NAMALWA (cell line): Measurements from ENCODE around the gene HCFC2.
A peak's percentile ranks its signal among the peaks of the same experiment; 100 is the strongest.
"Not testable (repeated sequence)": the region's sequence is repeated elsewhere in the genome, so short reads cannot be mapped to it uniquely, and the experiment has no call there.

Source experiments
- DNase-seq: peaks from one replicate; pipeline ENCODE4 v3.0.0-alpha.2; 2015; ENCODE audit warnings: low spot score

Gene HCFC2

DNA sequence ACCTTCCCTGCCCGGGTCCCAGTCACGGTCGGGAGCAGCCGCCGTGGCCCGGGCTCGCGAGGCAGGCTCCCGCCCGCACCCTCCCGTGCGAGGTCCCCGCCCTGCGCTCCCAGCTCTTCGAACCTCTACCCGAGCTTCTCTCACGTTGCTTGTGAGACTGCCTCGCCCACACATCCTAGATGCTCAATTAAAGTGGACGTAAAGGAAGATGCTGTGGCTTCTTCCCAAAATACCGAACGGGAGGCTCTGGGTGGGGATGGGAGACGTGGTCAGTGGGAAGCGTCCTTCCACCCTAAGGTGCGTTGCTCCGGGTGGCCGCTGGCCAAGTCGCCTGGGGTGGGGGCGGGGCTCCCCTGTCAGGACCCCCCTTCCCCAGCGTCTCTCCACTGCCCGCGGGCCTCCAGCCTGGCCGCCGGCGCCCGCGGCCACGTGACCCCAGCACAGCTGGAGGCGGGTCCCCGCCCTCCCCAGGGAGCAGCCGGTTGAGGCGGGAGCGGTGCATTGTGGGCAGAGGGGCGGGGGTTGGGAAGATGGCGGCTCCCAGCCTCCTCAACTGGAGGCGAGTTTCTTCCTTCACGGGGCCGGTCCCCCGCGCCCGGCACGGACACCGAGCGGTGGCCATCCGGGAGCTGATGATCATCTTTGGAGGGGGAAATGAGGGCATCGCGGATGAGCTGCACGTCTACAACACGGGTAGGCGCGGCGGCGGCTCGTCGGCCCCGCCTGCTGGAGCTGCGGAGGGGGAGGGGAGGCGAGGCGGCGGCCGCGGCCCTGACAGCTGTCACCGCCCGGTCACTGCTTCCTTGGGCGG lies at the start of gene HCFC2:
TSS of gene HCFC2 (plus strand) at position 501 of the 811 bp plus-strand sequence. CDS start at position 531, 30 bp downstream.
- peak; percentile 90 for DNase-seq

DNA sequence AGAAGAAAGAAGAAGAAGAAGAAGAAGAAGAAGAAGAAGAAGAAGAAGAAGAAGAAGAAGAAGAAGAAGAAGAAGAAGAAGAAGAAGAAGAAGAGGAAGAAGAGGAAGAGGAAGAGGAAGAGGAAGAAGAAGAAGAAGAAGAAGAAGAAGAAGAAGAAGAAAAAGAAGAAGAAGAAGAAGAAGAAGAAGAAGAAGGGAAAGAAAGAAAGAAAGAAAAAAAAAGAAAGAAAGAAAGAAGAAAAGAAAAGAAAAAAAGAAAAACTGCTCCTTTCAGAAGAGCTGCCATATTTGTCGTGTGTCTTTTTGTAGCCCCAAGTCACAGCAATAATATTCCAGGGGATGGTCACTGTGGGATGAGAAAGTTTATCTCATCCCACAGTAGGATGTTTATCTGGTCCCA lies 42.5 kb upstream of the HCFC2 start:
- DNase-seq, result not testable (repeated sequence)

DNA sequence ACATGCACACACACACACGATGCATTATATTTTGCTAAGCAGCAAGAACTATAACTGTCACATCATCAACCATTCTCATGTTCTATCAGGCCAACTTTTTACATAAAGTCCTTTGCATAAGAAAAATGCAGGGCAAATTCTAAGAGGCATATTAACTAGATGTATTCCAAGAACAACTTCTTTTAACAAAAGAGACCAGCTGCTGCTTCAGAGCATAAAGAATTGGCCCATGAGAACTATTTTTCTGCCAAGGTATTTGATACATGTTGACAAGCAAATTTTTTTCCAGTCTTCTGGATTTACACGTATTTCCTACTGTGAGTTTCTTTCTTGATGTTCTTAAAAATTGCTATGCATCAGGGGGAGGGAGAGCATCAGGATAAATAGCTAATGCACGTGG lies 41.5 kb upstream of the HCFC2 start:
- no peak for DNase-seq

DNA sequence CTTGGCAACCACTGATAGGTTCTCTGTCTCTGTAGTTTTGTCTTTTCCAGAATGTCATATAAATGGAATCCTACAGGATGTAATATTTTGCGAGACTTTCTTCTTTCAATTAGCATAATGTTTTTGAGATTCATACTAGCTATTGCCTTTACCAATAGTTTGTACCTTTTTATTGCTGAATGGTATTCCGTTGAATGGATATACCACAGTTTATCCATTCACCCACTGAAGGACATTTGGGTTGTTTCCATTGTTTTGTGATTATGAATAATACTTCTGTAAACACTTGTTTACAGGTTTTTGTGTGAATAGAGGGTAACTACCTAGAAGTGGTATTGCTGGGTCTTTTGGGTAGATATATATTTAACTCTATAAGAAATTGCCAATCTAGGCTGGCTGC lies 40.6 kb upstream of the HCFC2 start:
- DNase-seq, result no peak

DNA sequence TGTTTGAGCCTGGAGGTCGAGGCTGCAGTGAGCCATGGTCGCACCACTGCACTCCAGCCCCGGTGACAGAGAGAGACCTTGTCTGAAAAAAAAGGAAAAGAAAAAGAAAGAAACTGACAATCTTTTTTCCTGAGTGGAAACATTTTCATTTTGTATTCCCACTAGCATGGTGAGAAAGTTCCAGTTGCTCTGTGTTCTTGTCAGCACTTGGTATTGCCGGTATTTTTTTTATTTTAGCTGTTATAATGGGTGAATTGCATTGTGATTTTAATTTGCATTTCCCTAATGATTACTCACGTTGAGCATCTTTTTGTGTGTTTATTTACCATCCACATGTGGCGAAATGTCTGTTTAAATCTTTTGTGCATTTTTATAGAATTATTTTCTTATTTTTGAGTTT lies 40.0 kb upstream of the HCFC2 start:
- DNase-seq, result no peak

DNA sequence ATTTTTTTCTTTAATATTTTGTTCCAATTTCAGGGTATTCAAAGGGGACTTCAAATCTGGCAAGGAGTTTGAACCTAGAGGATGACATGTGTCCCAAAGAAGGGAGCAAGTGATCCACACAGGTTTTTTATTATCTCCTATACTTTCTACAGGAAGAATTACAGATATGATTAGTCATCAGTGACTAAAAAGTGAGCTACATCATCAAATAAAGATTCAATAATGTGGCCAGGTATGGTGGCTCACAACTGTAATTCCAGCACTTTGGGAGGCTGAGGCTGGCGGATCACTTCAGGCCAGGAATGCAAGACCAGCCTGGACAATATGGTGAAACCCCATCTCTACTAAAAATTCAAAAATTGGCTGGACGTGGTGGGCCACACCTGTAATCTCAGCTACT lies 38.6 kb upstream of the HCFC2 start:
- DNase-seq, result no peak

DNA sequence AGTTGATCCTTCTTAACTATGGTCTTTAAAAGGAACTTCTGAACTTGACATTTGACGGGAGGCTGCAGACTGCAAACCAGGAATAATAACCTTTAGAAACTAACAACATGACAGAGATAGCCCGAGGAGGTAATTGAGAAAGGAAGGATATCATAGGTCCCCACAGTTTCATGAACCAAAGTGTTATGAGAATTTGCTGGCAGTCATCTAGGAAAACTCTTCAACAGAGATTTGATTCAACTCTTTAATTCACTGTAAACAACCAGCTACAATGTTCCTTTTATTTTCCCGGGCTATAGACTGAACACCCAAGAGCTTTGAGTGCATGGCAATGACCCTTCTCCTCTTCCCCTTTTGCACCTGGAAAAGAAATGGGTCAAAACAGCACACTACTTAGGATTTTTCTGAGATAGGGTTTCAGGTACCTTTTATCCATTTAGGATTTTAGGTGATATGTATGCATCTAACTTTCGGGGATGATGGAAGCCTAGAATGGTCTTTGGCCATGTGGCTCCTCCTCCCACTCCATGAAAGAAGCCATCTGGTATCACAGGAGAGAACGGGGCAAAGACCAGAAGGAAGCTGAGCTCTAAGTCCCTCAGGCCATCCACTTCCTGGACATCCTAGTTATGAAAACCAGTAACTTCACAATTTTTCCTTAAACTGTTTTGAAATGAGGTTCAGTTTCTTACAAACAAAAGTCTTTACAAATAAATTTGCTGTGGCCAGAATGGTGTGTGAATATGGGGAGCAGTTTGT lies 37.3 kb upstream of the HCFC2 start:
- DNase-seq, result no peak

DNA sequence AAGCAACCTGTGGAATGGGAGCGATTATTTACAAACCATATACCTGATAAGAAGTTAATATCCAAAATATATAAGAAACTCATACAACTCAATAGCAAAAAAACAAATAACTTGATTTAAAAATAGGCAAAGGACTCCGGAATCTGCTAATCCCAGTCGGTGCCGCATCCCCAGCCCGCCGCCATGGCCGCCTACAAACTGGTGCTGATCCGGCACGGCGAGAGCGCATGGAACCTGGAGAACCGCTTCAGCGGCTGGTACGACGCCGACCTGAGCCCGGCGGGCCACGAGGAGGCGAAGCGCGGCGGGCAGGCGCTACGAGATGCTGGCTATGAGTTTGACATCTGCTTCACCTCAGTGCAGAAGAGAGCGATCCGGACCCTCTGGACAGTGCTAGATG lies 33.7 kb upstream of the HCFC2 start:
- not testable (repeated sequence) for DNase-seq

DNA sequence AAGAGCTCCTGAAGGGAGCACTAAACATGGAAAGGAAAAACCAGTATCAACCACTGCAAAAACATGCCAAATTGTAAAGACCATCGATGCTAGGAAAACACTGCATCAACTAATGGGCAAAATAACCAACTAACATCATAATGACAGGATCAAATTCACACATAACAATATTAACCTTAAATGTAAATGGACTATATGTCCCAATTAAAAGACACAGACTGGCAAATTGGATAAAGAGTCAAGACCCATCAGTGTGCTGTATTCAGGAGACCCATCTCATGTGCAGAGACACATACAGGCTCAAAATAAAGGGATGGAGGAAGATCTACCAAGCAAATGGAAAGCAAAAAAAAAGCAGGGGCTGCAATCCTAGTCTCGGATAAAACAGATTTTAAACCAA lies 28.2 kb upstream of the HCFC2 start:
- not testable (repeated sequence) for DNase-seq

DNA sequence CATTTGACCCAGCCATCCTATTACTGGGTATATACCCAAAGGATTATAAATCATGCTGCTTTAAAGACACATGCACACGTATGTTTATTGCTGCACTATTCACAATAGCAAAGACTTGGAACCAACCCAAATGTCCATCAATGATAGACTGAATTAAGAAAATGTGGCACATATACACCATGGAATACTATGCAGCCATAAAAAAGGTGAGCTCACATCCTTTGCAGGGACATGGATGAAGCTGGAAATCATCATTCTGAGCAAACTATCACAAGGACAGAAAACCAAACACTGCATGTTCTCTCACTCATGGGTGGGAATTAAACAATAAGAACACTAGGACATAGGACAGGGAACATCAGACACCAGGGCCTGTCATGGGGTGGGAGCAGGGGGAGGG lies 24.6 kb upstream of the HCFC2 start:
- not testable (repeated sequence) for DNase-seq

DNA sequence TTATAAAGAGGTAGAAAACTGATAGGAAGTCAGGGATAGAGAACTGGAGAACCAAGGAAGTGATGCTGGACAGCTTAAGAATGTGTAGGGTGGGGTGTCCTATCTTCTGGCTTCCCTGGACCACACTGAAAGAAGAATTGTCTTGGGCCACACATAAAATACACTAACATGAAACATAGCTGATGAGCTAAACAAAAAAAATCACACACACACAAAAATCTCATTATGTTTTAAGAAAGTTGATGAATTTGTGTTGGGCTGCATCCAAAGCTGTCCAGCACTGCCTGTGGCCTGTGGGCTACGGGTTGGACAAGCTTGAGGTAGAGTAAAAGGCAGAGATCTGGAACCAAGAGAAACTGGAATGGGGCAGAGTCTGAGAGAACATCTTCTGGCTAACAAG lies 21.8 kb upstream of the HCFC2 start:
- no peak for DNase-seq

DNA sequence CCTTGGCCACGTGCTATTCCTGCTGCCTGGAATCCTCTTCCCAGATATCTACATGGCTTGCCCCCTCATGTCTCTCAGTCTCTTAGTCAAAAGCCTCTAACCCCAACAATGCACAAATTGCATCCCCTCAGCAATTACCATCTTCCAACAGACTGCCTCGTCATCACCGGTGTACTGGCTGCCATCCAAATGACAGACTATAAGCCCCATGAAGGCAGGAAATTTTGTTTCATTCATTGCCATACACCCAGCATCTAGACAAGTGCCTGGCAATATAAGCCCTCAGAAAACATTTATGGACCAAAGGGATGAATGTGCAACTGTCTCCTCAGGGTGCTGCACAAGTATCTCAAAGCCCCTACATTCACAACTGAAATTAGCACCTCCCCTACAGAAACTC lies 20.2 kb upstream of the HCFC2 start:
- no peak for DNase-seq

DNA sequence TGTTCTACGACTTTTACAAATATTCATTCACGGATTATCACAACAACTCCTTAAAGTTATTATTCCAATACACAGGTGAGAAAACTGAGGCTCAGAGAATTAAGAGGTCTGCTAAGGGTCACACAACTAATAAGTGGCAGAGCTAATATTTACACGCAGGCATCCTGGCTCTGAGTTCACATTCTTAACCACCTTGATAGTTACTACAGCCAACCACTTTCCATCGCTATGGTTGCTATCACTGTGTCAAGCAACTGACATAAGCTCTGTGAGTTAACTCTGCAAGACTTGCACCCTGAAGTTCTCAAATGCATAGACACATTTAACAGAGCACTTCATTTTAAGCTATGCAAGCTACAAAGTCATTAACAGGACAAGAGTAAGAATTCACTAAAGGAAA lies 18.0 kb upstream of the HCFC2 start:
- no peak for DNase-seq

DNA sequence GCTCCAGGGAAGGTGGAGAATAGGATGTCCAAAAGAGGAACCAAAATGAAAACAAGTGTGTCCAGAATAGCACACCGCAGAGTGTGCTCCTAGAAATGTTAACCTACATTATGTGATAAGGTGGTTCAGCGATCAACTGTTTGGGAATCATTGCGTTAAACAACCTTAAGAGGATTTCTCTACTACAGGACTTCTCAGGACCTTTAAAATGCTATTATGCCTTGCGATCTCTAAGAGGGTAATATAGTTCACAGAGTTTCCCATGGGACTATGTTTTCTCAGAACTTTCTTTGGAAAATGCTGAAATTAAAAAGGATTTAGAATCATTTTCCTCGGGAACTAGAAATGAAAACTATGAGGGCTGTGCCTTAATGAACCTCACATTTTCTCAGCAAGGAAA lies 16.2 kb upstream of the HCFC2 start:
- DNase-seq, result no peak

DNA sequence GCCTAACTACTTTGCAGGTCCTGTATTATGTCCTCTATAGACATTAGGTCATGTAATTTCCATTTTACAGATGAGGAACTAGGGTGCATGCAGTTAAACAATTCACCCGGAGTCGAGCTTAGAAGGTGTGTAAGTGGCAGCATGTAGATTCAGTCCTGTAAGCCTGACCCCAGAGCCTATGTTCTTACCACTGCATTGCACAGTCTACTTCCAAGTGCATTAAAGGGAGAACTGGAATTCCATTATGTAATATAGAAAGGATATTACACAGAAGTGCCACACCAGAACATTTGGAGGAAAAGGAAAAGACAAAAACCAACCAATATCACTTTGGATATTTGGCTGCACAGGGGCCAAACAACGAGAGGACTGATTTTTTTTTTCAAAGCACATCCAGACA lies 15.5 kb upstream of the HCFC2 start:
- no peak for DNase-seq

DNA sequence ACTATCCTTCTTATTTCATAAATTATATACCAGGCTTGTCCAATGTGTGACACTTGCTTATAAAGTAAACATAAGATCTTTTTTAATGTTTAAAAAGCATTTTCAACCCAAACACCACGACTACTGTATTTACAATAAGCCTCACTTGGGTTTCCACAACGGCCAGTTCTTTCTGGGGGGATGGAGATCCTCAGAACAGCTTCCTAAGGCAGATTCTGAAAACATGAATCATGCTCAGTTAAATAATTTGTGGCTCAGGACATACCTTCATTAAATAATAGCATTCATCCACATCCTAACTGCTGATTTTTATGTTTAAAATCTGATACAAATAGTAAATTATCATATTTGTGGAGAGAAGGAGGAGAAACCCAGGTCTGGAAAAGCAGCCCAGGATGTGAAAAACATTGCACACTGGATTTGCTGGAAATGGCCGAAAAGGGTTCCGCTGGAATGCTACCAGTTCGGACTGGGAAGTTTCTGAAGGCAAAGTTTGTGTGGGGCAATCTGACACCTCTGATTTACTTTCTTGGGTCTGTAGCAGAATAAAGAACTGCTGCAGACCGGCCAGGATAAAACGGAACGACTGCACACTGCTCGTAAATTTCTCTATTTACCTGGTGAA lies 14.9 kb upstream of the HCFC2 start:
- no peak for DNase-seq

DNA sequence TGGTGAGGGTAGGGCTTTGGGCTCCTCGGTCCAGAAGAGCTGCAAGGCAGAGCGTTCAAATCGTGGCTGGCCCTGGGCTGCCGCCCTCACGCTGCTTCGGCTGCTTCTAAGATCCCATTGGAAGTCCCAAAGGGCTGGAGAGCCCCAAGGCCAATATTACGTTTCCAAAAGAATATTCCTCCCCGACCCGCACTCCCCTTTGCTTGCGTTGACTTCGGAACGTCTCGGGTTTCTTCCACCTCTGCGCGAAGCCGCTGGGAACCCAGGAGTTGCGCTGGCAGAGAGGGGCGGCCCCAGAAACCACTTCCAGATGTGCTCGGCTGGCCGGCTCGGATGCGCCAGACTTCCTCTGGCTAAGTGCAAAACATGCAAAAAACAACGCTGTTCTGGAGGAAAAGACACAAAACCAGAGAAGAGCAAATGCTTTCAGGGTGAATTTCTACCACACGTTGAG lies 14.4 kb upstream of the HCFC2 start, which contains the start of gene GLT8D2:
TSS of gene GLT8D2 (minus strand) at position 285 of the 454 bp plus-strand sequence. CDS start 30,539 bp downstream, outside the sequence.
- DNase-seq, result no peak

DNA sequence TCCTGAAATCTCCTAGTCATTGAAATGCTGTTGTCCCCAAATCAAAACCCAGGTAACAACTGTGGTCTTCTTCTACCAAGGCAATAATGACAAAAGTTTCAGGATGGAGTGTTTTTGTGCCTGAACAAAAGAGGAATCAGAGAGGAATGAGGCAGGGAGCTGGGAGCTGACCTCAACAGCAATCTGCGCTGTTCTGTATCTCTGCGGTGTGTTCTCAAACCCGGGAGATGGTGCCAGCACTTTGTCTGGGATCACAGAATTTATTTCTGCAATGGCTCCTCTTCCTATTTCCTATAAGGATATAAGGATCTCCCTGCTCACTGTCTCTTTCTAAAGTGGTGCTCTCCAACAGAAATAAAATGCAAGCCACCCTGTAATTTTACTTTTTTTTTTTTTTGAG lies 13.9 kb upstream of the HCFC2 start:
- DNase-seq, result no peak

DNA sequence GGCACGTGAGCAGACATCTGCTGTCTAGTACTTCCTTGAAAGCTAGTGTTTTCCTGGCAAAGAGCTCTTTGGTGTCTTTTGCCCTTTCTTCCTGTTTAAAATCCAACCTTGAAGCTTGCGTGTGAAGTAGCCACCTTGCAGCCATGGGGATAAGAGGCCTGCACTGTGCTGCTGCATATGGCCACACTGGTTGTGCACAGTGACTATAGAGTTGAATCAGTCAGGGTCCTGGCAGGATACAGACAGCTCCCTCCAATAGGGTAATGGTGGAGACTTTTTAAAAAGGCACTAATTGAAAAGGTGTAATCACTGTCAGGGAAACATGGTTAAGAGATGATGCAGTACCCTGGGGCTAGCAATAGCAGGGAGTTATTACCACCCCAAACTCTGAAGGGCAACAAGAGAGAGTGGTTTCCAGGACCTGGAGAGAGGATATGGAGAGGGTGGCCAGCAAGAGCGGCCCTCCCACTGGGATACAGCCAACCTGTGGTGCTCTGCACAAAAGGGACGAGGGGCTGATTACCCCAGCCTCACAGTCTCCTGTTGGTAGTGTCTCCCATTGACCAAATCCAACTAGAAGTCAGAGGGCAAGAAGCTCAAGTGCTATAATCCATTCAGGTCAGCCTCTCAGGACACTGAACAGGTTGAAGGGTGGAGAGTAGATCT lies 9.5 kb upstream of the HCFC2 start:
- DNase-seq, result no peak

DNA sequence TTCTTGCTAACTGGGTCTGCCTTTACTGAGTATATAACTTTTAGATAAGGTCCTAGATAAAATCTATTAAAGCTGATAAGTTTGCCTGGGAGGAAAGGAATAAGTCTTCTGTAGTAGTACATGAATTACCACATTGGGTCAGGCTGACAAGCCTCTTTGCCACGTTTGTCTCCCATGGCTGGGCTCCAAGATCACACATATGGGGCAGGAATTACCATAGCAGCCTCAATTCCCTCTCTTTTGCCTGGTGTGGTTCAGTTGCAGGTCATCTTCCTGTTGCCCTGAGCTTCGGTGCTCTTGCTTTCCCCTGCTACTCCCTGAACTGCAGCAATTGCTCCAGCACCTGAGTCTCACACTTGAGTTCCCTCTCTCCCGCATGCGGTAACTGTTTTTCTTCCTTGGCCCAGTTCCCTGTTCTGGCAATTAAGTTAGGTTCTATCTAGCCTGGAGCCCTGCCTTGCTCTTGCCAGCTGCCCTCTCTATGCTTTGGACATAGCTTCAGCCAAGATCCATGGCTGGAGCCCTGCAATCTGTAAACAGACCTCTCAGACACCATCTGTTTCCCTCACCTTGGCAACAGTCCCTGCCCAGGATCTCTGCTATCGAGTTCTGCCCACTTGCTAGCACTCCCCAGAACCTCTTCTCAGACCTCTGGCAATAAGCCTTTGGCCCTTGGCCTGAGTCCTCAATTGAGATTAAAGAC lies 8.5 kb upstream of the HCFC2 start:
- DNase-seq, result no peak

DNA sequence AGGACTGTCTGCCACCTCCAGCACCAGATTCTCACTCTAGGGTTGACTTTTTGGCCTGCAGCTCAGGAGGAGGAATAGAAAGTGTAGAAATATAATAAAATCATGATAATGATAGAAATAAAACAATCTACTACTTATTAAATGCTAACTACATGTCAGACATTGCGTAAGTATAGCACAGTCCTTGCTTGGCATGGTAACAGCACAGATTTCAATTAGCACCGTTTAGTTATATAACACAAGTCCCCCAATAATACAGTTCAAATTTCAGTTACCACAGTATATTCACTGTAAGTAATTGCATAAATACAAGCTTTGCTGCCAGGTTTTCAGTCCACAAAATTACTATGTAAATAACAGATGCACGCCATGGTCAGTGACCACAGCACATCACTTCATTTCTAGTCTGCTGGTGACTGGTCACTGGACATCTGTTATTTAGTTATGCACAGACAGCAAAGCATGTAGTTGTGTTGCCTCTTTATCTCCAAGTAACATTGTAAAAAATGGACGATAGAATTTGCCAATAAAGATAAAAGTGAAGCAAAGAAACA lies 7.8 kb upstream of the HCFC2 start:
- no peak for DNase-seq
